GM06990 (cell line): ENCODE data around the gene DLX5.

Source experiments
- DNase-seq: peaks from one replicate; pipeline ENCODE4 v3.0.0-alpha.2; 2011; ENCODE audit not compliant: insufficient read length; ENCODE audit errors: extremely low read depth
- H3K27me3 ChIP-seq: replicated peaks from 2 replicates; pipeline ENCODE4 v1.6.0; 2011; ENCODE audit warnings: low read length; ENCODE audit not compliant: control insufficient read depth, insufficient read depth
- H3K36me3 ChIP-seq: 2 replicates; pipeline ENCODE4 v1.5.1; 2011; ENCODE audit warnings: low read length; ENCODE audit not compliant: control insufficient read depth, insufficient read depth
- H3K4me3 ChIP-seq: replicated peaks from 2 replicates; pipeline ENCODE4 v1.5.1; 2011; ENCODE audit warnings: low read depth, mild to moderate bottlenecking, control low read depth, low read length
- TF ChIP-seq, protein P1 (sequence below): IDR thresholded peaks from 2 replicates; pipeline ENCODE4 v1.5.1; 2011; ENCODE audit warnings: low read length, control low read depth, mild to moderate bottlenecking, inconsistent platforms; ENCODE audit not compliant: insufficient read depth, poor library complexity, severe bottlenecking

DLX5 gene

DNA sequence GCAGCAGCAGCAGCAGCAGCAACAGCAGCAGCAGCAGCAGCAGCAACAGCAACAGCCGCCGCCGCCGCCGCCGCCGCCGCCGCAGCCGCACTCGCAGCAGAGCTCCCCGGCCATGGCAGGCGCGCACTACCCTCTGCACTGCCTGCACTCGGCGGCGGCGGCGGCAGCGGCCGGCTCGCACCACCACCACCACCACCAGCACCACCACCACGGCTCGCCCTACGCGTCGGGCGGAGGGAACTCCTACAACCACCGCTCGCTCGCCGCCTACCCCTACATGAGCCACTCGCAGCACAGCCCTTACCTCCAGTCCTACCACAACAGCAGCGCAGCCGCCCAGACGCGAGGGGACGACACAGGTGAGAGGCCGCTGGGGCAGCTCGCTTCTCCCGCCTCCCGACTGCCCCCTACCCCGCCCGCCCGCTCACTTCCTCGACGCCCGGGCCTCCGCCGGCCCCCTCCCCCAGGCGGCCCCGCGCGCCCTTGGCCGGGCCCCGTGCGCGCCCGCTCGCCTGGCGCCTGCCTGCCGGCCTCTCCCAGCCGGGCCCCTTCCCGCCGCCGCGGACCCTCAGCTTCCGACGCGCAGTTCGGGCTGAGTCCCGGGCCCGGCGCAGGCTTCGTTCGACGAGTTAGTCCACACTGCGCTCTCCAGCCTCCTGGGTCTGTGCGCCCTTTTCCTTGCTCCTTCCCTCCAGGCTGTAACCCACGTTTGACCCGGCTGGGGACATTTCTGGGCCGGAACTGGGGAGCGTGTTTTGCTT, 18.4 kb downstream of the DLX5 start:
- Histone ChIP-seq H3K4me3 (peak overlapping the region; percentile 22; the same call in 1 of the 2 replicates), H3K27me3 (peaks cover 6% of the 10 kb centered on the region), H3K36me3 (no peaks in the 10 kb centered on the region)
- TF ChIP-seq, protein P1, sequence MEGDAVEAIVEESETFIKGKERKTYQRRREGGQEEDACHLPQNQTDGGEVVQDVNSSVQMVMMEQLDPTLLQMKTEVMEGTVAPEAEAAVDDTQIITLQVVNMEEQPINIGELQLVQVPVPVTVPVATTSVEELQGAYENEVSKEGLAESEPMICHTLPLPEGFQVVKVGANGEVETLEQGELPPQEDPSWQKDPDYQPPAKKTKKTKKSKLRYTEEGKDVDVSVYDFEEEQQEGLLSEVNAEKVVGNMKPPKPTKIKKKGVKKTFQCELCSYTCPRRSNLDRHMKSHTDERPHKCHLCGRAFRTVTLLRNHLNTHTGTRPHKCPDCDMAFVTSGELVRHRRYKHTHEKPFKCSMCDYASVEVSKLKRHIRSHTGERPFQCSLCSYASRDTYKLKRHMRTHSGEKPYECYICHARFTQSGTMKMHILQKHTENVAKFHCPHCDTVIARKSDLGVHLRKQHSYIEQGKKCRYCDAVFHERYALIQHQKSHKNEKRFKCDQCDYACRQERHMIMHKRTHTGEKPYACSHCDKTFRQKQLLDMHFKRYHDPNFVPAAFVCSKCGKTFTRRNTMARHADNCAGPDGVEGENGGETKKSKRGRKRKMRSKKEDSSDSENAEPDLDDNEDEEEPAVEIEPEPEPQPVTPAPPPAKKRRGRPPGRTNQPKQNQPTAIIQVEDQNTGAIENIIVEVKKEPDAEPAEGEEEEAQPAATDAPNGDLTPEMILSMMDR: no peak
- peak; percentile 47 for DNase-seq

DNA sequence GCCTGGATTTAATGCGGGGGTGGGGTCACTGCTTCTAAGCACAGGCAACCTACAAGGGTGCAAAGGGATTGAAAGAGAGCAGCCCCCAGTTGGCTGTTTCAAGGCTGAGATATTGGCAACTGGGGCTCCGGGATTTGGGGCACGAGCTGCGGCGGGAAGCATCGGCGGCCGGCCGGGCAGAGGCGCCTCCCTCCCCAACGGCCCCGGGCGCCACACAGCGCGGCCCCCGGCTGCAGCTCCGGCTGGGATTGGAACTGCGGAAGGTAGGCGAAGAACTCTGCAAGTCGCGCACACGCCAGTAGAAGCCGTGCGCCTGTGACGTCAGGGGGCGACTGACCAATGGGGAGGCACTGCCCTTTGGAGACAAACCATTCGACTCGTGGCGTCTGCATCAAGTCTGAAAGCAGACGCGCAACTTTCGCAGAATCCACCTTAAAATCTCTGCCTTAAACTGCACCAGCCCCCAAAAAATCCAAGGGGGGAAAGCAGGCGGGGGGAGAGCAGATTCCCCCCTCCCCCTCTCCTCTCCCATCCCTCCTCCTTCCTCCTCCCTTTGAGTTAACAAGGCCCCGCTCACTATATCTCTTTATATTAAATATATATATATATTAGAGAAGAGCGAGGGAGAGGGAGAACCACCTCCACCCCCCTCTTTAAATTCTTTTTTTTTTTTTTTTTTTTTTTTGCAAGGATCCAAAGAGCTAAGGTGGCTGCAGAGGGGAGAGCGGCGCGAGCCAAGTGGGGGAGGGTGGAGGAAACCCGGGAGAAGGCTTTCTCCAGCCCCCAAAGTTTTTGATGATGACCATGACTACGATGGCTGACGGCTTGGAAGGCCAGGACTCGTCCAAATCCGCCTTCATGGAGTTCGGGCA, 19.2 kb downstream of the DLX5 start, which contains the start of gene DLX6:
DLX6 (plus strand) TSS at position 371 of the 872 bp plus-strand sequence; CDS start at position 796, 425 bp downstream.
- Histone ChIP-seq H3K4me3 (peak within 1 kb of the TSS; percentile 22; the same call in 1 of the 2 replicates), H3K36me3 (no peaks in the 10 kb centered on the region), H3K27me3 (peaks cover 6% of the 10 kb centered on the region)
- no peak for DNase-seq
- TF ChIP-seq, protein P1: no peak

DNA sequence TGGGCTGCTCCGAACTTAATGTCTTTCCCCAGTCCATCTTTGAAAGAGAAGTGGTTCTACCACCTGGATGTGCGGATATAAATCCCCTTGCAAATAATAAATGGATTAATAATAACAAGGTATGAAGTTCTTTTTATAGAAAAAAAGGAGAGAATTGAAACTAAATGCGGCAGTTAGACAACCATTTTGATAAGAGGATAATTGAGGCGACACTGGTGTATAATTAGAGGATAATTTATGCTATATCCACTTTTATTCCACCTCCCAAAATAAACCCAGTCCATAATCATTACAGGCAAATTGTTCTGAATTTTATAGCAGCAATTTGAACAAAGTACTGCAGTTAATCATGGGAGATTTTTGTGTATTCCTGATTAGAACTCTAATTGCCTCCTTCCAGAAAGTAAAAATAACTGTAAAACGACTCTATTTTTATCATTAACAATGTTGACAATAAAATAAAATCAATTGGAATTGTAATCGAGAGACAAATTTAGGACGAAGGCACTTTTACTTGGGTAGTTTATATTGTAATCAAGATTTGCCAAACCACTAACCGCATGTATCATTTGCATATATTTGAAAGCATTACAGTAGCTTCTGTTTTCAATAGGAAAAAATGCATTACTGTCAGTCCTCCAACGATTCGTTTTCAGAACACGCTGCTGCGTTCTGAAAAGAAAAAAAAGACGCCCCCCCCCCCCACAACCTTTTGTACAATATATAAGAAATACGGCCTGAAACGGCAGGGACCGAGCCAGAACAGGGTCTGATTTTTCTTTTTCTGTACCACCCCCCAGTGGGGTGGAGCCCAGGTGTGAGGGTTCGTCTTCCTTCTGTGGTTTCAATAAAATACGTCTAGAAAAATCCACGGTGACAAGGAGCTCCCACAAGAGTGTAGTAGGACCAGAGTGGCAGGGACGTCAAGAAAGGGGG, 20.1 kb downstream of the DLX5 start:
- Histone ChIP-seq H3K27me3 (peaks cover 3% of the 10 kb centered on the region), H3K36me3 (no peaks in the 10 kb centered on the region), H3K4me3 (no peak overlapping the region)
- DNase-seq: no peak
- TF ChIP-seq, protein P1: no peak

DNA sequence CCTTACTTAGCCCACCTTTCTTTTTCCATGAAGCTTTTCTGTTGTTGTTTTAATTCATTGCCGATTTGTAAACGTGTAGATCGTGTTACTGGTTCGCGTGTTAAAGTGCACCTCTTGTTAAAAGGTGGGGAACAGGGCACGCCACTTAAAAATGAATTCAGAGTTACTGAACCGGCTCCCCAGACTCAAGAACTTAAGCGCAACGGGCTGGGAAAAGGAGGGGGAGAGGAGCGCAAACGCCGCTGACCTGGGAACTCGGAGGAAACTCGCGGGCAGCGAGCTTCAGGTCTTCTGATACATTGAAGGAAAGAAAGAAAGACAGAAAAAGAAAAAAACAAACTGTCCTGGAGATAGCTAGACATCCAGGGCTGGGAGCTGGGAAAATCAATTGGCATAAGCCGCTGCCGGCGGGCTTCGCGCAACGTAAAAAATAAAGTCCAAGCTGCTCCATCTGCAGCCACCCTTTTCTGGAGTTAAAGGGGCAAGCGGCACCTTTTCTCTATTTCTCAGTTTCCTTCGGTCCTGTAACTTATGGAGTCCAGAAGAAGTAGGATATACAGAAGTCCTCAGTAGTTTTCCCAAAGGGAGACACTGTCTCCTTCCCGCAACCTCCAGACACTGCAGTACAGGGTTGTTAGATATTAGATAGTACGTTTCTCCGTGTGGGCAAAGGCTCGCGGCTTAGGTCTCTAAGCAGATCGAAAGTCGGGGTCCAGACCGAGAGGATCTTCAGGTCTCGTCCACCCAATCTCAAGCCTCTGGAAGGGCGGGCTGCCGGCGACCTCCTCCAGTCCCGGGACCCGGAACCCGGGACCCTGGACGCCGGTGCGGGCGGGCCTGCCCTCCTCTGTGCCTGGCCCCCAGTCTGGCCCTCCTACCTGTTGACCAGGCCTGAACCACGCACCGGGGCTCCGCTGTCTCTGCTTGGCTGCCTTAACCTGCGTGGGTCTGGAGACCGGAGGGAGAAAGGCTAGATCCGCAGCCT, 21.1 kb downstream of the DLX5 start:
- DNase-seq: no peak
- Histone ChIP-seq H3K4me3 (no peak overlapping the region), H3K36me3 (no peaks in the 10 kb centered on the region), H3K27me3 (peaks cover 3% of the 10 kb centered on the region)
- TF ChIP-seq, protein P1: no peak
